Body of pancreas (tissue), 4 donors: ENCODE data around the gene AMOTL1. TPM values are rescaled to one million over a fixed set of nuclear protein-coding genes. Genes with fewer than 3 reads are reported as not detected.

ENCODE experiments used
- ATAC-seq: fragments of 150-250 bp; one replicate; pipeline ENCODE4 v1.9.1; 2016
- DNase-seq, 4 donors: peaks; one replicate each; pipeline ENCODE4 v3.0.0-alpha.2; 2019
- H3K27ac ChIP-seq, 4 donors: fragments of 200-600 bp; sonication (generic); 1 replicate in 3 of 4; 2 replicates in 1 of 4; pipeline versions ENCODE4 v1.5.1 to v1.6.1; 2016 to 2019; ENCODE audit warnings: mild to moderate bottlenecking in 1 of 4, mixed read lengths in 1 of 4, moderate library complexity in 1 of 4
- H3K27me3 ChIP-seq, 2 donors: fragments of 200-600 bp; sonication (generic); one replicate each; pipeline ENCODE4 v1.6.0; 2016; ENCODE audit warnings: mild to moderate bottlenecking in 1 of 2
- H3K36me3 ChIP-seq, 2 donors: fragments of 200-600 bp; sonication (generic); replicated peaks in 1 of 2; 2 replicates each; pipeline ENCODE4 v1.5.1; 2016; ENCODE audit warnings: low read depth in 2 of 2; ENCODE audit not compliant: insufficient read depth in 1 of 2
- H3K4me1 ChIP-seq: fragments of 200-600 bp; sonication (generic); one replicate; pipeline ENCODE4 v1.6.0; 2016
- H3K4me3 ChIP-seq, 2 donors: fragments of 200-600 bp; sonication (generic); 1 replicate in 1 of 2; 2 replicates in 1 of 2; pipeline ENCODE4 v1.5.1; 2016 to 2019
- H3K9me3 ChIP-seq, 3 donors: fragments of 200-600 bp; sonication (generic); 1 replicate in 2 of 3; 2 replicates in 1 of 3; pipeline ENCODE4 v1.5.1; 2016
- CTCF ChIP-seq, 7 experiments: fragments of 450-650 bp in 4 of 7; fragments of 200-600 bp in 3 of 7; sonication (generic) in 3 of 7; IDR thresholded peaks; one replicate each; pipeline ENCODE4 v1.5.1; 2016 to 2019; ENCODE audit warnings: antibody characterized with exemption in 7 of 7
- POLR2A ChIP-seq, 3 donors: fragments of 450-650 bp; IDR thresholded peaks; one replicate each; pipeline ENCODE4 v1.6.1; 2016; ENCODE audit warnings: antibody characterized with exemption in 3 of 3, mild to moderate bottlenecking in 2 of 3
- WGBS, 2 donors: methylation state at CpG; one replicate each; pipeline ENCODE4 v1.1.5; 2017; 5-methylcytosine and 5-hydroxymethylcytosine counted together
- intact Hi-C: fragments of 100-400 bp; cut with DNase I; formaldehyde crosslinking; loops from one replicate; pipeline ENCODE4 v1.15.1; 2023
- total RNA-seq, 2 donors: library from RNA; depleted of rRNA; stranded (reverse); fragments of >200 nt; gene quantifications; one replicate each; pipeline ENCODE4 v1.1.0, GENCODE V29; 2016

The AMOTL1 gene
- total RNA-seq, 2 donors from 2014 or later = 20.4 to 21.5 TPM

DNA sequence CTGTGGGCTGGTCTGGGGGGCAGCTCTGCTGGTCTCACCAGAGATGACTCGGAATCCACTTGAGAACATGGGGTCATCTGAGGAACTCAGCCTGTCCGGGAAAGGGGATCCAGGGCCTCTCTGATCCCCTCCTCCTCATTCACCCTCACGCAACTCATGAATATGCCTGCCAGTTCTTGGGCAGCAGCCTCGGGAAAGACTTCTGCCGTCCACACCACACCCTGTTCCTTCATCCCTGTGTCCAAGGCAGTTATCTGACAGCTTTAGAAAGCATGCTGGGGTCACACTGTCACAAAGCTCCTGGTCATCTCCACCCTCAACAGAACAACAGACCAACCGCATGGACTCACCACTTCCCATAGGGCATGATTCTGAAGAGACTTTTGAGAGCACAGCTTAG is 88.3 kb downstream of the AMOTL1 start:
- Histone ChIP-seq H3K27me3 (no peaks in the 10 kb centered on the region), H3K9me3 (no peaks in the 10 kb centered on the region), H3K27ac (no peak overlapping the region), H3K36me3 (peaks cover 13 to 35% of the 10 kb centered on the region in 2 donors), H3K4me3 (no peak overlapping the region), H3K4me1 (no peaks in the 10 kb centered on the region)
- DNase-seq = no peak
- ATAC-seq = no peak
- TF ChIP-seq POLR2A (IDR thresholded peaks at IDR 0.05) (no peak), CTCF (IDR thresholded peaks at IDR 0.05) (no peak)
- intact Hi-C loops = no loop called here
- 84 to 94% methylated on average over 6 of the region's 6 CpGs for WGBS, 2 donors

GRCh38 chr11:94857337-94857736 is 89.2 kb downstream of the AMOTL1 start:
- 88 to 91% methylated on average over 2 of the region's 2 CpGs for WGBS, 2 donors
- Histone ChIP-seq H3K27me3 (no peaks in the 10 kb centered on the region), H3K36me3 (peaks cover 13 to 28% of the 10 kb centered on the region in 2 donors), H3K9me3 (no peaks in the 10 kb centered on the region), H3K4me3 (no peak overlapping the region), H3K27ac (no peak overlapping the region), H3K4me1 (no peaks in the 10 kb centered on the region)
- ATAC-seq (no peak), DNase-seq (no peak)
- intact Hi-C loops = no loop called here
- no peak for TF ChIP-seq CTCF (IDR thresholded peaks at IDR 0.05)
- TF ChIP-seq POLR2A (IDR thresholded peaks at IDR 0.05) = no peak

GRCh38 chr11:94858012-94858705 is 90.0 kb downstream of the AMOTL1 start:
- Histone ChIP-seq H3K36me3 (peaks cover 13 to 27% of the 10 kb centered on the region in 2 donors), H3K4me3 (no peak overlapping the region), H3K27me3 (no peaks in the 10 kb centered on the region), H3K4me1 (no peaks in the 10 kb centered on the region), H3K27ac (no peak overlapping the region), H3K9me3 (no peaks in the 10 kb centered on the region)
- WGBS, 2 donors = 92 to 94% methylated on average over 4 of the region's 4 CpGs
- no peak for ATAC-seq
- intact Hi-C loops = no loop called here
- DNase-seq = no peak
- TF ChIP-seq POLR2A (IDR thresholded peaks at IDR 0.05) (no peak), CTCF (IDR thresholded peaks at IDR 0.05) (no peak)

DNA sequence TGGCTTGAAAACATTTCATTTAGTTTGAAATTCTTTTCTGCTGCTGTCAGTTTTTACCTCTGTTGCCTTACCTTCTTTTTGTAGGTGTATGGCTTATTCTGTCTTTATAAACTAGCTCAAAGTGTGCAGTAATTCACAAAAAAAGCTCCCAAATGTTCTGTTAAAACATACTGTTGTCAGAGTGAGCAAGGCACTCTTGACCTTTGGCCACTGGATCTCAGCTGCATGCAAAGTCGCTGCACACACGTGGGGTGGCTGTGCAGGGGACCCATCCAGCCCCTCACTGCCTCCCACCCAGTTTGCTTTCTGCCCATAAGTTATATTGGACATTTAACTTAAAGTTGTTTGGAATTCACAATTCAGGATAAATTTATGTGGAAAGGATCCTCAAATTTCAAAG is 92.2 kb downstream of the AMOTL1 start:
- no peak for TF ChIP-seq CTCF (IDR thresholded peaks at IDR 0.05)
- TF ChIP-seq POLR2A (IDR thresholded peaks at IDR 0.05) = no peak
- no peak for DNase-seq
- no peak overlapping the region for H3K4me3 ChIP-seq
- no peaks in the 10 kb centered on the region for H3K9me3 ChIP-seq
- 83 to 86% methylated on average over 2 of the region's 2 CpGs for WGBS, 2 donors
- no peaks in the 10 kb centered on the region for H3K4me1 ChIP-seq
- no peak overlapping the region for H3K27ac ChIP-seq
- no peak for ATAC-seq
- H3K36me3 ChIP-seq = peaks cover under 1 to 18% of the 10 kb centered on the region in 2 donors
- intact Hi-C loops = no loop called here
- no peaks in the 10 kb centered on the region for H3K27me3 ChIP-seq

DNA sequence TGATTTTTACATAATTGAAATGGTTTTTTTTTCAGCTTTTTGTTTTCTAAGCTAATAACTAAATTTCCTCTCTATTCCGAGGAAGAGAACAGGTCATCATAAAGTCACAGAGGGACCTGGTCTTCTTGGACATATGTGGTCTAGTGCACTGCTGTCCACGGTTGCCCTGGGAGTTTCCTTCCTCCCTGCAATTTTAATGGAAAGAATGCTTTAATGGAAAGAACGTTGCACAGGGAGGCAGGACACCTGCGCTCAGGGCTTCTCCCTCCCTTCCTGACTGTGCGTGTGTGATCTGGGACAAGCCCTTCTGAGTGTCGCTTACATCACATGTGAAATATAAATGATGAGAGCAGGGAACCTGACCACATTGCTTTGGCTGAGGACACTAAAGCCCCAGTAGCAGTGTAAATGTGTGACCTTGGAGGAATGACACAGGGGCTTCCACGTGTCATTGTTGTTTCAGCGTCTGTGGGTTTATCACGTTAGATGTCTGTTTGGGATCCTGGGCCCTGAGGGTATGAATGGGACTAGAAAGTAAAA is 93.2 kb downstream of the AMOTL1 start:
- Histone ChIP-seq H3K4me3 (no peak overlapping the region), H3K36me3 (peaks cover 0 to 22% of the 10 kb centered on the region in 2 donors), H3K27me3 (no peaks in the 10 kb centered on the region), H3K27ac (no peak overlapping the region), H3K4me1 (no peaks in the 10 kb centered on the region), H3K9me3 (no peaks in the 10 kb centered on the region)
- intact Hi-C loops = no loop called here
- no peak for DNase-seq
- 77 to 83% methylated on average over 9 of the region's 9 CpGs for WGBS, 2 donors
- no peak for ATAC-seq
- TF ChIP-seq CTCF (IDR thresholded peaks at IDR 0.05) (no peak), POLR2A (IDR thresholded peaks at IDR 0.05) (no peak)
